GM10847 (cell line): Measurements from ENCODE around the gene SUMF1.

Source experiments
- POLR2A ChIP-seq: IDR thresholded peaks from 2 replicates; pipeline ENCODE4 v1.6.1; 2011; ENCODE audit not compliant: insufficient read length; ENCODE audit errors: extremely low read depth

The SUMF1 gene

DNA sequence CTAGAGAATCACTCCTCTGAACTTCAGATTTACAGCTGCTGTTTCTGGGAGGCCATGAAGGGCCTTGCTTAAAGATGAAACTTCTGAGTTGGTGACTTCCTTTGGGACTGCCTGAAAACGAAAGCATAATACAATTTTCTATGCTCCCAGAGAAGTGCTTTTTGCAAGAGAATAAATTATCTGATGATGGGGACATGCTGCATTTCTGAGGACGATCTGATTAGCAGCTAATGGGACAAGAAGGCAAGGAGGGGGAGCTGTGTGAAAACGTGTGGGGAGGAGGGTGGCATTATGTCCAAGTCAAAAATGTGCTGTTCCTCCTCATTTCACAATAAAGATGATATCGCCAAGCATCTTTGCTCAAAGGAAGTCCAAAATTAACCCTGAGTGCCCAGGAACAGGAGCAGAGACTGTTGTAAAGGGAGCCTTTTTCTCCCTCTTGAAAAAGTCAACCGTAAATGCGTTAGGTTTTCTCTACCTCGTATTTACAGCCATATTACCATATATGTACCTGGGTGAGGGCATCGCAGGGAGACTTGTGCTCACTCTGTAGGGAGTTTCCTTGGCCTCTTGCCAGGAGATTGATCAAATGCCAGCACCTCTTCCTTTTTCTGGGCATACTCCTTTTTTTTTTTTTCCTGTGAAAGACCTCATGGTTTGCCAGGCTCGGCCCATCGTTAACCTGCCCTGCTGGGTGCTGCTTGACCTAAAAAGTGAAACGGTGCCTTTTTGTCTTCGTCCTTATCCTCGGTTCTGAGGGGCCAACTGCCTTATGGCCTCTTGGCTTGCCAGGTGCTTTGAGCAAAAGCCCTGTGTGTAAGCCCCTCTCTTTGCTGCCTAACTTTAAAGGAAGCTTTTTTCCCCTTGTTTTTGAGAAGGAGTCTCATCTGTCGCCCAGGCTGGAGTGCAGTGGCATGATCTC lies 37.5 kb upstream of the SUMF1 start:
- TF ChIP-seq POLR2A, result no peak

DNA sequence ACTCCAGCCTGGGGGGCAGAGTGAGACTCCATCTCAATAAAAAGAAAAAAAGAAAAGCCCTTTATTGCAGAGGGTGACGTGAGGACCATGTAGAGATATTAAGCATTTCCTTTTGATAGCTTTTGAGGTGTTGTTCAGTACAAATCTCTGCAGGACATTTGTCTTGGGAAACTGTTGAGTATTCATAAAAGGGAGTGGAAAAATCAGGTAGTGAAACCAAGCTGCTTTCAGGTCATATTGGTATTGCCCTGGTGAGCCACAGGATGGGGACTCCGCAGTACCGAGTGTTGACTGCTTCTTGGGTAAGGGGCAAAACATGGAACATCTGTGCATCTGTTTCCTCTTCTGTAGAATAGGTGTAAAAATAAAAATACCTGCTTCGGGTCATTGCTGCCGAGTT lies 36.0 kb upstream of the SUMF1 start:
- TF ChIP-seq POLR2A, result no peak

DNA sequence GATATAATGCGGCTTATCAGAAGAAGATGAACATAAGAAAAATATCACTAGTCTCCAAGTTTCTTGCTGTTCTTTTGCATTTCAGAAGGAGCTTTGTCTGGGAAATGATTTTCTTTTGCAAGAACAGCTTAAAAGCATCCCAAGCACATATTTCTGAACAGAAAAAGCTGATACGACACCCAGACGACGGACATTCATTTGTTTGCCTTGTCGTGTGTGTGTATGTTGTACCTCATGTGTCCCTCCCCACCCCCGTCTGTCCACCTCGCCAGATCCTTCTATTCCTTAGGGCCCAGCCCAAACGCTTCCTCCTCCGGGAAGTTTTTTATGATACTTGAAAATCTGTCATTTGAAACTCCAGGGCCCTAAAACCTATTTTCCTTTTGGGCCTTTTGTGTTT lies 34.9 kb upstream of the SUMF1 start:
- no peak for TF ChIP-seq POLR2A

DNA sequence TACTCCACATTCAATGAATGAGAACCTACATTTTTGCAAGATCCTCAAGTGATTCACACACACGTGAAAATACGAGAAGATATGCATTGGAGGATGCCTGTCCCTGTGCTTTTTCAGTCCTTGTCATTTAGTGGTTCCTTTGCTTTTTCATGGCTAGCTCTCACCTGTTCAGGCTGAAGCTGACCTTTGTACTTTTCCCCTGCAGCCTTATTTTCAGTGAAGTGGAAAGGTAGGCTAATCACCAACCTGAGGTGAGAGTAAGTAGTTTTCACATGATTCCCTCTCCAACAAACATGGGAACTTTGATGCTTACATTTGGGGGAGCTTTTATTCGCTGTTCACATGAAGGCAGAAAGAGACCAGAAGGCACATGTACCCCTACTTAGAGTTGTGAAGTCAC lies 34.4 kb upstream of the SUMF1 start:
- no peak for TF ChIP-seq POLR2A

DNA sequence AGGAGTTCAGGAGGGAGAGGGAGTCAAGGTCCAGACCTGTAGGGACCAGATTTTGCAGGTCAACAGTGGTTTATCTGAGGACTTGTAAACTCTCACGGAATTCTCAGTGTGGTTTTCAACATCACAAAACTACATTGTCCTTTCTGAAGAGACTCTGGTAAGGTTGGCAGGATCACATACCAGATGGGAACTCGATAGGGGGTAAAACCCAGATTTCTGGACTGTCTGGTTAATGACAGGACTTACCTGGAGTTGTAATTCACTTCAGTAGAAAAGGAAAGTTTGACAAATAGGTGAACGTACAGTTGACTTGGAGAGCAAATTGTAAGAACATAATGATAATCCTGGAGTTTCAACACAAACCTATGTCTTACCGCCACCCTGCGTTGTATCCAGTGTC lies 31.4 kb upstream of the SUMF1 start:
- TF ChIP-seq POLR2A, result no peak

DNA sequence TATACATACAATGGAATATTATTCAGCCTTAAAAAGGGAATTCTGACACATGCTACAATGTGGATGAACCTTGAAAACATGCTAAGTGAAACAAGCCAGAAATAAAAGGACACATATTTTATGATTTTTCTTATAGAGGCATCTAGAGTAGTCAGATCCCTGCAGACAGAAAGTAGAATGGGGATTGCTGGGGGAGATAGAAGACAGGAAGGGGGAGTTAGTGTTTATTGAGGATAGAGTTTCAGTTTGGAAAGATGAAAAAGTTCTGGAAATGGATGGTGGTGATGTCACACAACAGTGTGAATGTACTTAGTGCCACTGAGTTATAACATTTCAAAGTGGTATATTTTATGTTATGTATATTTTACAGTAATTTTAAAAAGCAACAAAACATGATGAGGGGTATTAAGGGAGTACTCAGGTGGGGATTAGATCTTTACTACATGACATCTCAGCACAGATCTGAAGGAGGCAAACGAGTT lies 30.8 kb upstream of the SUMF1 start:
- TF ChIP-seq POLR2A, result no peak

DNA sequence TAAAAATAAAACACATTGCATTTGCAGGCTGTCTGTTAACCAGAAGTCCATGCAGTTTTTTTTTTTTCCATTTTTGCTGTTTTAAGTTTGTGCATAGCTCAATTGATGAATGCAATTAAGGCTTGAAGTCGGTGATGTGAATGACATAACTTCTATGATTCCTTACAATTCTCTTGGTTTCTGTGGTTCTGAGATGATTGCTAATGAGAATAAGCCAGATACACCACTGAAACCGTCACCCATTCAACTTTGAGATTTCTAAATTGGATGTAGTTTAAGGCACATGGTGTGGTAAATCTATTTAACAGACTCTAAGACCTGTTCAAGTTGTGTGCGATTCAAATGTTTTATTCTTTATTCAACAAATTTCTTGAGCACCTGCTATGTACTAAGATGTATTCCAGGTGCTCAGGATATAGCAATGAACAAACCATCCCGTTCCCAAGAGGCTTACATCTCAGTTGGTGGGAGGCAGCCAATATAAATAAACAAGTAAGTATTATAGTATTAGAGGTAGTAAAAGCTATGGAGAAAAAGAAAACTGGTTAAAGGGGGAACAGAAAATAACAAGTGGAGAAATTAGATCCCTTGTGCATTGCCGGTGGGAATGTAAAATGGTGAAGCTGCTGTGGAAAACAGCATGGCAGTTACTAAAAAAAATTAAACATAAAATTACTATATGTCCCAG lies 30.1 kb upstream of the SUMF1 start:
- TF ChIP-seq POLR2A, result no peak

DNA sequence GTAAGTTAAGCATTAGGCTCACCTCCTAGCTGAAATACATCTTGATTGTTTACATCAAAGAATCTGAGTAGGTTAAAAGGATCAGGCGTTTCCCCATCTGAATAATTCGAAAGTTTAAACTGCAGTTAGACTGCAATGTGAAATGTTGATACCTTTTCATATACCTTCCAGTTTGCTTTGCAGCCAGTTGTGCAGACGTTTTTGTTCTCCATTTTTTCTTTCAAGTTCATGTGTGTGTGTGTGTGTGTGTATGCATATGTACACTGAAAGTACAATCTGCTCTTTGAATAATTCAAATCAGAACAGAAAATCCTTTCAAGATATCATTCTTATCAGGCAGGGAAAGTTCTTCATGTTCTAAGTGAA lies 29.0 kb upstream of the SUMF1 start:
- TF ChIP-seq POLR2A, result no peak

DNA sequence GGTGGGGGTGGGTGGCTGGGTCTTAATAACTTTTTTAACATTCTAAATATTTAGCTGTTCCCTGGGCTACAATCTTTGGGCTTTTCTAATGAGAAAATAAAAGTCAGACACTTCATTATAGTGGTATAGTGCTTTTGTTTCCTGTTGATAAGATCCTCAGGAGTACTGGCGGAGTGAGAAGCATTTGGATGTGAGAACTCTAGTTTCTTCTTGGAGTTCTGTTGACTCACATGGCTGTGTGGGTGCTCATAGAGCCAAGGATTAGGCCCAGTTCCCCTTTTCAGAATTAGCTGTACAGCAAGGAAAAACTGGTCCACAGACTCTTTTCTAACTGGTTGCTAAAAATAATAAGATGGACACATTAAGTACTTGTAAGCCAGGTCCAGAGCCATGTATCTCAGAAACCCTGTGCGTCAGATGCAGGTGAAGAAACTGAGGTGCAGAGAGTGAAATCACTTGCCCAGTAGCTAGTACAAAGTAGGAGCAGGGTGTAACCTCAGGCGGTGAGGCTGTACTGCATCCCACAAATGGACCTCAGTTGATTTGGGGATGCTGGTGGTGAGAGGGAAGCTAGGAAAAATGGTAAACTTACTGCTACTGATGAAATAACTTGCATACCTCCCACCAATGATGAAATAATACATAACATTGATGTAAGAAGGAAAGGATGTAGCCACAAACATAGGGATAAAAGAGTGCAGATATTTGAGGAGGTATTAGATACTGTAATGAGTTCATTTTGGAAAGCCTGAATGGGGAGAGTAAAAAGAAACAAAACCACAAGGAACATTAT lies 28.4 kb upstream of the SUMF1 start:
- no peak for TF ChIP-seq POLR2A

DNA sequence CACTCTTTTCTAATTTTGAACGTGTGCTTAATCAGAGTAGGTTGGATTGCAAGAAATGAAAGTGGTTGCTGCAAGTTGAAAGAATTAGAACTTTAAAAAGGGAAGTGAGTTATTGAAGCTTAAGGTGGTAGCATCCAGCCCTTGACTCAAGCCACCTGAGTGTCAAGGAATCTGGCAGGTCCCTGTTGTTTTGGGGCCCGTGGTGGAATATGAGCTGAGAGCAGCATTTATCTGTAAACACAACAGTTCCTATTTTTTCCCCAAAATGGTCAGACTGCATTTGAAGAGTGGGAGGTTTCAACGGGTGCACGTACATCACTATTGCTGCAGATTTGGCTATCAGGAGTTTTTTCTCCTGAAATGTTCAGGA lies 27.8 kb upstream of the SUMF1 start:
- TF ChIP-seq POLR2A, result no peak

DNA sequence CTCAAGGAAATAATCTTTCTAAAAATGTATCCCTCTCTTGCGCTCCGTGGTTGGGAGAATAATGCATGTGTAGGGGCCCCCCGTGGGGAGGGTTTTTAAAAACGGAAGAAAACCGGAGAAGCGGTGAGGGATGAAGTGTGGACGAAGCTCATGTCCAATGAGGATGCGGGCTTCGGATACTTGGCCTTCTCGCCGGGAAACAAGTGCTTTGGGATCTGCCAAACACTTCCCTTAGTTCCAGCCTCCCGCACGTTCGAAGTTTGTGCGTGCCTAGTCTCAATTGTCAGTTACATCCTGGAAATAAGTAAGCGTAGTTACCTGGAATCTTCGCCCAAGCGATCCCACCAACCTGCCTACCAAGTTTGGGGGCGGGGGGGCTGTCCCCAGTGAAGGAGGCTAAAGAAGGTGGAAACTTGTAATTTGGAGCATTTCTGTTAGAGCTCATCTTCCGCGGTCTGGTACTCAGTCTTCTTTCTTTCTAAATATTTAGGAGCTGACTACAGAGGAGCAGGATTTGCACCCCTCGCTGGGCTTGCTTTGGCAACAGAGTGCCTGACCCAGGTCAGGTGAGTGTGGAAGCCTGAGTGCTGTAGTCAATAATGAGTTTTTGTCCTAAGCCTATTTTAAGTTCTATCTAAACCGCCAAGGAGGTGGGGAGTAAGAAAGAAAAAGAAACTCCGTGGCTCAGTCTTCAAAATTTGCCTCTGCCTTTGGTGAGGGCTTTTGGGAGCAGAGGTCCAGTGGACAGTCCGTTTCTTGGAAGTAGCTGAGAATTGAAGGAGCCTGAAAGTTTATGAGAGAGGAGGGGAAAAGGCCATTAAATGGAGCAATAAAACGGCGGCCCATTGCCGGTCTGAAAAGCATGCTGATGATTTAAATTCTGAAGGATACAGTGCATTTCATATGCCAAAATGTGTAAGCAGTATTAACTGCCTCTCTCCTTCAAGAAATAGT lies 27.1 kb upstream of the SUMF1 start:
- TF ChIP-seq POLR2A, result no peak

DNA sequence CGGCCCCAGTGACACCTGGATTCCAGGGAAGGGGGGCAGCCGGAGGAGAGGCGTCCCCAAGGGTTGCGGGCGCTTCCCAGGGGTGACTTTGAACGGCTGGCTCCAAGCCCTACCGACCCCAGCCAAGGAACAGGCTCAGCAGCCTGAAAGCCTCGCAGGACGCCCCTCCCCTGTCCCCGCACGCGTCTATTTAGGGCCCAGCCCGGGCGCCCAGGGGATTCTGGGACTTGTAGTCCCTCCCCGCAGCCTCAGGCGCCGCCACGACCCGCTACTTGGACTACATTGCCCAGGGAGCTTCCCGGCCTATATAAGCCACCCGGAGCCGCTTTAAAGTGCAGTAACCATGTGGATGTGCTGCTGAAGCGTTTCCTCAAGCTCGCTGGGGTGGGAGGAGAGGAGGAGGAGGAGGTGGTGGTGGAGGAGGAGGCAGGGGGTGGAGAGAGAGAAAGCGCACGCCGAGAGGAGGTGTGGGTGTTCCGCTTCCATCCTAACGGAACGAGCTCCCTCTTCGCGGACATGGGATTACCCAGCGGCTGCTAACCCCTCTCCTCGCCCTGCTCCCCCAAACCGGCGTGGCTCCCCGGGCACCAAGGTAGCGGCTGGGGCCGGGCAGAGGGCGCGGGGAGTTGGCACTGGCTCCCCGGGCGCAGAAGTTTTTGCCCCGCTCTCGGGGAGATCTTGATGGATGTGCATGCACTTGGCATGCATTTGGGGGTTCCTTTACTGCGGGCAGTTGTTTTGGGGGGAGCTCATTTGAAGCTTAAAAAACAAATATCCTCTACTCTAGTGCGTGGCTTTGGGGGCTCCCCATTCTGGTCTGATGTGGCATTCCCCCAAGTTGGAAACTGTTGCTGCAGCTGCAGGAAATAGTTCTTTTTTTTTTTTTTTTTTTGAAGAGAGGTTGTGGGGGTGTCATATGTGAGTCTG lies 26.2 kb upstream of the SUMF1 start, which contains the start of gene ITPR1:
TSS of gene ITPR1 (plus strand) at position 335 of the 927 bp plus-strand sequence. CDS start 23,144 bp downstream, outside the sequence.
- TF ChIP-seq POLR2A, result peak; percentile 99
